Measurements from ENCODE around the gene GSTP1. TPM values are rescaled to one million over a fixed set of nuclear protein-coding genes. Genes with fewer than 3 reads are reported as not detected.

The GSTP1 gene
- total and polyA plus RNA-seq, 9 of the 15 experiments (the other 6 are each of a cell fraction or from before 2014, with no cell fraction given): 592 to 2,150 (median 1,204) TPM

DNA sequence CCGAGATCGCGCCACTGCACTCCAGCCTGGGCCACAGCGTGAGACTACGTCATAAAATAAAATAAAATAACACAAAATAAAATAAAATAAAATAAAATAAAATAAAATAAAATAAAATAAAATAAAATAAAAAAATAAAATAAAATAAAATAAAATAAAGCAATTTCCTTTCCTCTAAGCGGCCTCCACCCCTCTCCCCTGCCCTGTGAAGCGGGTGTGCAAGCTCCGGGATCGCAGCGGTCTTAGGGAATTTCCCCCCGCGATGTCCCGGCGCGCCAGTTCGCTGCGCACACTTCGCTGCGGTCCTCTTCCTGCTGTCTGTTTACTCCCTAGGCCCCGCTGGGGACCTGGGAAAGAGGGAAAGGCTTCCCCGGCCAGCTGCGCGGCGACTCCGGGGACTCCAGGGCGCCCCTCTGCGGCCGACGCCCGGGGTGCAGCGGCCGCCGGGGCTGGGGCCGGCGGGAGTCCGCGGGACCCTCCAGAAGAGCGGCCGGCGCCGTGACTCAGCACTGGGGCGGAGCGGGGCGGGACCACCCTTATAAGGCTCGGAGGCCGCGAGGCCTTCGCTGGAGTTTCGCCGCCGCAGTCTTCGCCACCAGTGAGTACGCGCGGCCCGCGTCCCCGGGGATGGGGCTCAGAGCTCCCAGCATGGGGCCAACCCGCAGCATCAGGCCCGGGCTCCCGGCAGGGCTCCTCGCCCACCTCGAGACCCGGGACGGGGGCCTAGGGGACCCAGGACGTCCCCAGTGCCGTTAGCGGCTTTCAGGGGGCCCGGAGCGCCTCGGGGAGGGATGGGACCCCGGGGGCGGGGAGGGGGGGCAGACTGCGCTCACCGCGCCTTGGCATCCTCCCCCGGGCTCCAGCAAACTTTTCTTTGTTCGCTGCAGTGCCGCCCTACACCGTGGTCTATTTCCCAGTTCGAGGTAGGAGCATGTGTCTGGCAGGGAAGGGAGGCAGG, at the start of gene GSTP1 (continued):
- TF ChIP-seq FOS (IDR thresholded peaks at IDR 0.05; ENCODE audit: extremely low read depth, insufficient read length) (no peak), CBFB (CRISPR knock-in tag; IDR thresholded peaks at IDR 0.05) (no peak), CEBPB (tag; IDR thresholded peaks at IDR 0.05) (0 out of 2 replicates have a peak, but pooled peaks have one; percentile 13), RNF2 (IDR thresholded peaks at IDR 0.05) (no peak), ILF3 (IDR thresholded peaks at IDR 0.05; ENCODE audit: borderline replicate concordance) (peak; percentile 87; the same call in 1 of the 2 replicates), NFXL1 (CRISPR knock-in tag; IDR thresholded peaks at IDR 0.05) (no peak), HDAC6 (IDR thresholded peaks at IDR 0.05; ENCODE audit: low read depth, low read length) (no peak), ESRRB (CRISPR knock-in tag; IDR thresholded peaks at IDR 0.05; ENCODE audit: borderline replicate concordance) (no peak)
- TF ChIP-seq, protein P1, sequence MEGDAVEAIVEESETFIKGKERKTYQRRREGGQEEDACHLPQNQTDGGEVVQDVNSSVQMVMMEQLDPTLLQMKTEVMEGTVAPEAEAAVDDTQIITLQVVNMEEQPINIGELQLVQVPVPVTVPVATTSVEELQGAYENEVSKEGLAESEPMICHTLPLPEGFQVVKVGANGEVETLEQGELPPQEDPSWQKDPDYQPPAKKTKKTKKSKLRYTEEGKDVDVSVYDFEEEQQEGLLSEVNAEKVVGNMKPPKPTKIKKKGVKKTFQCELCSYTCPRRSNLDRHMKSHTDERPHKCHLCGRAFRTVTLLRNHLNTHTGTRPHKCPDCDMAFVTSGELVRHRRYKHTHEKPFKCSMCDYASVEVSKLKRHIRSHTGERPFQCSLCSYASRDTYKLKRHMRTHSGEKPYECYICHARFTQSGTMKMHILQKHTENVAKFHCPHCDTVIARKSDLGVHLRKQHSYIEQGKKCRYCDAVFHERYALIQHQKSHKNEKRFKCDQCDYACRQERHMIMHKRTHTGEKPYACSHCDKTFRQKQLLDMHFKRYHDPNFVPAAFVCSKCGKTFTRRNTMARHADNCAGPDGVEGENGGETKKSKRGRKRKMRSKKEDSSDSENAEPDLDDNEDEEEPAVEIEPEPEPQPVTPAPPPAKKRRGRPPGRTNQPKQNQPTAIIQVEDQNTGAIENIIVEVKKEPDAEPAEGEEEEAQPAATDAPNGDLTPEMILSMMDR (IDR thresholded peaks at IDR 0.05 in 2 of 3, conservative IDR thresholded peaks at IDR 0.05 in 1 of 3; ENCODE audit: insufficient read depth in 2 of 3, low read depth in 1 of 3, low read length in 3 of 3): peak; percentile 88 to 90 (median 89)
- TF ChIP-seq, protein P2, sequence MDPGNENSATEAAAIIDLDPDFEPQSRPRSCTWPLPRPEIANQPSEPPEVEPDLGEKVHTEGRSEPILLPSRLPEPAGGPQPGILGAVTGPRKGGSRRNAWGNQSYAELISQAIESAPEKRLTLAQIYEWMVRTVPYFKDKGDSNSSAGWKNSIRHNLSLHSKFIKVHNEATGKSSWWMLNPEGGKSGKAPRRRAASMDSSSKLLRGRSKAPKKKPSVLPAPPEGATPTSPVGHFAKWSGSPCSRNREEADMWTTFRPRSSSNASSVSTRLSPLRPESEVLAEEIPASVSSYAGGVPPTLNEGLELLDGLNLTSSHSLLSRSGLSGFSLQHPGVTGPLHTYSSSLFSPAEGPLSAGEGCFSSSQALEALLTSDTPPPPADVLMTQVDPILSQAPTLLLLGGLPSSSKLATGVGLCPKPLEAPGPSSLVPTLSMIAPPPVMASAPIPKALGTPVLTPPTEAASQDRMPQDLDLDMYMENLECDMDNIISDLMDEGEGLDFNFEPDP (CRISPR knock-in tag; IDR thresholded peaks at IDR 0.05): no peak
- TF ChIP-seq, protein P3, sequence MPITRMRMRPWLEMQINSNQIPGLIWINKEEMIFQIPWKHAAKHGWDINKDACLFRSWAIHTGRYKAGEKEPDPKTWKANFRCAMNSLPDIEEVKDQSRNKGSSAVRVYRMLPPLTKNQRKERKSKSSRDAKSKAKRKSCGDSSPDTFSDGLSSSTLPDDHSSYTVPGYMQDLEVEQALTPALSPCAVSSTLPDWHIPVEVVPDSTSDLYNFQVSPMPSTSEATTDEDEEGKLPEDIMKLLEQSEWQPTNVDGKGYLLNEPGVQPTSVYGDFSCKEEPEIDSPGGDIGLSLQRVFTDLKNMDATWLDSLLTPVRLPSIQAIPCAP (CRISPR knock-in tag; IDR thresholded peaks at IDR 0.05; ENCODE audit: borderline replicate concordance): no peak
- TF ChIP-seq, protein P4, sequence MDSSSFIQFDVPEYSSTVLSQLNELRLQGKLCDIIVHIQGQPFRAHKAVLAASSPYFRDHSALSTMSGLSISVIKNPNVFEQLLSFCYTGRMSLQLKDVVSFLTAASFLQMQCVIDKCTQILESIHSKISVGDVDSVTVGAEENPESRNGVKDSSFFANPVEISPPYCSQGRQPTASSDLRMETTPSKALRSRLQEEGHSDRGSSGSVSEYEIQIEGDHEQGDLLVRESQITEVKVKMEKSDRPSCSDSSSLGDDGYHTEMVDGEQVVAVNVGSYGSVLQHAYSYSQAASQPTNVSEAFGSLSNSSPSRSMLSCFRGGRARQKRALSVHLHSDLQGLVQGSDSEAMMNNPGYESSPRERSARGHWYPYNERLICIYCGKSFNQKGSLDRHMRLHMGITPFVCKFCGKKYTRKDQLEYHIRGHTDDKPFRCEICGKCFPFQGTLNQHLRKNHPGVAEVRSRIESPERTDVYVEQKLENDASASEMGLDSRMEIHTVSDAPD (CRISPR knock-in tag; IDR thresholded peaks at IDR 0.05): no peak
- TF ChIP-seq, protein P5, sequence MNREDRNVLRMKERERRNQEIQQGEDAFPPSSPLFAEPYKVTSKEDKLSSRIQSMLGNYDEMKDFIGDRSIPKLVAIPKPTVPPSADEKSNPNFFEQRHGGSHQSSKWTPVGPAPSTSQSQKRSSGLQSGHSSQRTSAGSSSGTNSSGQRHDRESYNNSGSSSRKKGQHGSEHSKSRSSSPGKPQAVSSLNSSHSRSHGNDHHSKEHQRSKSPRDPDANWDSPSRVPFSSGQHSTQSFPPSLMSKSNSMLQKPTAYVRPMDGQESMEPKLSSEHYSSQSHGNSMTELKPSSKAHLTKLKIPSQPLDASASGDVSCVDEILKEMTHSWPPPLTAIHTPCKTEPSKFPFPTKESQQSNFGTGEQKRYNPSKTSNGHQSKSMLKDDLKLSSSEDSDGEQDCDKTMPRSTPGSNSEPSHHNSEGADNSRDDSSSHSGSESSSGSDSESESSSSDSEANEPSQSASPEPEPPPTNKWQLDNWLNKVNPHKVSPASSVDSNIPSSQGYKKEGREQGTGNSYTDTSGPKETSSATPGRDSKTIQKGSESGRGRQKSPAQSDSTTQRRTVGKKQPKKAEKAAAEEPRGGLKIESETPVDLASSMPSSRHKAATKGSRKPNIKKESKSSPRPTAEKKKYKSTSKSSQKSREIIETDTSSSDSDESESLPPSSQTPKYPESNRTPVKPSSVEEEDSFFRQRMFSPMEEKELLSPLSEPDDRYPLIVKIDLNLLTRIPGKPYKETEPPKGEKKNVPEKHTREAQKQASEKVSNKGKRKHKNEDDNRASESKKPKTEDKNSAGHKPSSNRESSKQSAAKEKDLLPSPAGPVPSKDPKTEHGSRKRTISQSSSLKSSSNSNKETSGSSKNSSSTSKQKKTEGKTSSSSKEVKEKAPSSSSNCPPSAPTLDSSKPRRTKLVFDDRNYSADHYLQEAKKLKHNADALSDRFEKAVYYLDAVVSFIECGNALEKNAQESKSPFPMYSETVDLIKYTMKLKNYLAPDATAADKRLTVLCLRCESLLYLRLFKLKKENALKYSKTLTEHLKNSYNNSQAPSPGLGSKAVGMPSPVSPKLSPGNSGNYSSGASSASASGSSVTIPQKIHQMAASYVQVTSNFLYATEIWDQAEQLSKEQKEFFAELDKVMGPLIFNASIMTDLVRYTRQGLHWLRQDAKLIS (CRISPR knock-in tag; IDR thresholded peaks at IDR 0.05): no peak
- TF ChIP-seq, protein P6, sequence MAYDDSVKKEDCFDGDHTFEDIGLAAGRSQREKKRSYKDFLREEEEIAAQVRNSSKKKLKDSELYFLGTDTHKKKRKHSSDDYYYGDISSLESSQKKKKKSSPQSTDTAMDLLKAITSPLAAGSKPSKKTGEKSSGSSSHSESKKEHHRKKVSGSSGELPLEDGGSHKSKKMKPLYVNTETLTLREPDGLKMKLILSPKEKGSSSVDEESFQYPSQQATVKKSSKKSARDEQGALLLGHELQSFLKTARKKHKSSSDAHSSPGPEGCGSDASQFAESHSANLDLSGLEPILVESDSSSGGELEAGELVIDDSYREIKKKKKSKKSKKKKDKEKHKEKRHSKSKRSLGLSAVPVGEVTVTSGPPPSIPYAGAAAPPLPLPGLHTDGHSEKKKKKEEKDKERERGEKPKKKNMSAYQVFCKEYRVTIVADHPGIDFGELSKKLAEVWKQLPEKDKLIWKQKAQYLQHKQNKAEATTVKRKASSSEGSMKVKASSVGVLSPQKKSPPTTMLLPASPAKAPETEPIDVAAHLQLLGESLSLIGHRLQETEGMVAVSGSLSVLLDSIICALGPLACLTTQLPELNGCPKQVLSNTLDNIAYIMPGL (CRISPR knock-in tag; IDR thresholded peaks at IDR 0.05): peak; percentile 25; the same call in 1 of the 2 replicates
